Activated T-cell treated with anti-CD3 and anti-CD28 coated beads for 1 hour (primary cell): ENCODE measurements around the gene ERO1A.

Experiments
- DNase-seq: peaks from one replicate; pipeline ENCODE4 v3.0.0-alpha.2; 2020; ENCODE audit warnings: low read depth

ERO1A gene

GRCh38 chr14:52694761-52695480, 437 bp downstream of the ERO1A start:
- DNase-seq = peak; percentile 35

- no peak for DNase-seq
Observed at GRCh38 chr14:52693532-52693931, 1.8 kb downstream of the ERO1A start.

- no peak for DNase-seq
Observed at GRCh38 chr14:52693036-52693435, 2.3 kb downstream of the ERO1A start.

GRCh38 chr14:52692248-52692962, 3.0 kb downstream of the ERO1A start:
- DNase-seq = no peak

- no peak for DNase-seq
Observed at GRCh38 chr14:52690983-52691760, 4.2 kb downstream of the ERO1A start.

GRCh38 chr14:52686176-52686575, 9.2 kb downstream of the ERO1A start:
- no peak for DNase-seq

GRCh38 chr14:52683985-52684520, 11.3 kb downstream of the ERO1A start:
- no peak for DNase-seq

GRCh38 chr14:52678591-52678990, 16.8 kb downstream of the ERO1A start:
- no peak for DNase-seq

- no peak for DNase-seq
Observed at GRCh38 chr14:52663850-52664249, 31.5 kb downstream of the ERO1A start.

GRCh38 chr14:52661314-52661713, 34.0 kb downstream of the ERO1A start:
- DNase-seq = no peak

- DNase-seq = no peak
Observed at GRCh38 chr14:52660832-52661231, 34.5 kb downstream of the ERO1A start.

- no peak for DNase-seq
Observed at GRCh38 chr14:52660325-52660724, 35.0 kb downstream of the ERO1A start.

GRCh38 chr14:52656905-52657304, 38.5 kb downstream of the ERO1A start:
- DNase-seq = no peak

- DNase-seq = no peak
Observed at GRCh38 chr14:52650774-52651173, 44.6 kb downstream of the ERO1A start.

- no peak for DNase-seq
Observed at GRCh38 chr14:52649511-52649910, 45.8 kb downstream of the ERO1A start.

- DNase-seq = no peak
Observed at GRCh38 chr14:52641745-52642144, 53.6 kb downstream of the ERO1A start.

GRCh38 chr14:52640137-52640536, 55.2 kb downstream of the ERO1A start:
- DNase-seq = no peak

- no peak for DNase-seq
Observed at GRCh38 chr14:52619687-52620086, 75.7 kb downstream of the ERO1A start.

- DNase-seq = no peak
Observed at GRCh38 chr14:52618602-52619001, 76.8 kb downstream of the ERO1A start.

- DNase-seq = no peak
Observed at GRCh38 chr14:52610187-52610586, 85.2 kb downstream of the ERO1A start.

GRCh38 chr14:52609445-52610044, 85.8 kb downstream of the ERO1A start:
- no peak for DNase-seq

GRCh38 chr14:52607061-52607460, 88.3 kb downstream of the ERO1A start:
- DNase-seq = no peak
